ENCODE results near the gene LNPEP. TPM values are rescaled to one million over a fixed set of nuclear protein-coding genes. Genes with fewer than 3 reads are reported as not detected.

Gene LNPEP
- total and polyA plus RNA-seq, 2 donors from 2014 or later = 6.5 to 74.3 TPM

GRCh38 chr5:96924016-96924443 is 11.8 kb upstream of the LNPEP start:
- no peak for DNase-seq
- no peak overlapping the region for H3K9ac ChIP-seq (ENCODE audit: low read length in 3 of 3)
- no peak for TF ChIP-seq CTCF (IDR thresholded peaks at IDR 0.05; ENCODE audit: borderline replicate concordance, extremely low read depth, insufficient read depth)
- no peaks in the 10 kb centered on the region for H3K36me3 ChIP-seq (ENCODE audit: control insufficient read depth in 2 of 3, insufficient read depth in 3 of 3, low read length in 3 of 3)
- no peaks in the 10 kb centered on the region for H3K9me3 ChIP-seq (ENCODE audit: control insufficient read depth in 2 of 3, insufficient read depth in 1 of 3, low read length in 3 of 3)
- no peak overlapping the region for H3K27ac ChIP-seq (ENCODE audit: low read depth in 2 of 2, low read length in 2 of 2)
- H3K4me1 ChIP-seq (ENCODE audit: control insufficient read depth in 2 of 3, insufficient read depth in 2 of 3, low read depth in 1 of 3, low read length in 3 of 3) = no peaks in the 10 kb centered on the region
- no peaks in the 10 kb centered on the region for H3K27me3 ChIP-seq (ENCODE audit: control insufficient read depth, insufficient read depth, low read length)
- H3K4me3 ChIP-seq (ENCODE audit: low read length in 3 of 3) = no peak overlapping the region
- intact Hi-C loops (cut with DNase I) = no loop called here
- no peak for FAIRE-seq

DNA sequence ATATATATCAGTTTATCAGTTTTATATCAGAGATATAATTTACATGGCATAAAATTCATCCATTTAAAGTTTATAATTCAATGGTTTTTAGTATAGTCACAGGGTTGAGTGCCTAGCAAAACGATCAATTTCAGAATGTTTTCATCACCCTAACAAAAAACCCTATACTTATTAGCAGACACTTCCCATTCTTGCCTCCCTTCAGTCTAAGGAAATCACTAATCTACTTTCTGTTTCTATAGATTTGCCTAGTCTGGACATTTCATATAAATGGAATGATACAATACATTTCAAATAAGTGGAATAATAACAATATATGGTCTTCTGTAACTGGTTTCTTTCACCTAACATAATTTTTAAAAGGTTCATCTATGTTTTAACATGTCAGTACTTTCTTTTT is 9.6 kb upstream of the LNPEP start:
- H3K27me3 ChIP-seq (ENCODE audit: control insufficient read depth, insufficient read depth, low read length) = no peaks in the 10 kb centered on the region
- H3K4me3 ChIP-seq (ENCODE audit: low read length in 3 of 3) = no peak overlapping the region
- no peak overlapping the region for H3K9ac ChIP-seq (ENCODE audit: low read length in 3 of 3)
- no peaks in the 10 kb centered on the region for H3K36me3 ChIP-seq (ENCODE audit: control insufficient read depth in 2 of 3, insufficient read depth in 3 of 3, low read length in 3 of 3)
- H3K9me3 ChIP-seq (ENCODE audit: control insufficient read depth in 2 of 3, insufficient read depth in 1 of 3, low read length in 3 of 3) = no peaks in the 10 kb centered on the region
- no peak overlapping the region for H3K27ac ChIP-seq (ENCODE audit: low read depth in 2 of 2, low read length in 2 of 2)
- intact Hi-C loops (cut with DNase I) = no loop called here
- no peak for TF ChIP-seq CTCF (IDR thresholded peaks at IDR 0.05; ENCODE audit: borderline replicate concordance, extremely low read depth, insufficient read depth)
- DNase-seq (no peak), FAIRE-seq (no peak)
- no peaks in the 10 kb centered on the region for H3K4me1 ChIP-seq (ENCODE audit: control insufficient read depth in 2 of 3, insufficient read depth in 2 of 3, low read depth in 1 of 3, low read length in 3 of 3)

GRCh38 chr5:96927008-96927407 is 8.9 kb upstream of the LNPEP start:
- DNase-seq (no peak), FAIRE-seq (no peak)
- no peaks in the 10 kb centered on the region for H3K27me3 ChIP-seq (ENCODE audit: control insufficient read depth, insufficient read depth, low read length)
- no peaks in the 10 kb centered on the region for H3K4me1 ChIP-seq (ENCODE audit: control insufficient read depth in 2 of 3, insufficient read depth in 2 of 3, low read depth in 1 of 3, low read length in 3 of 3)
- H3K4me3 ChIP-seq (ENCODE audit: low read length in 3 of 3) = no peak overlapping the region
- TF ChIP-seq CTCF (IDR thresholded peaks at IDR 0.05; ENCODE audit: borderline replicate concordance, extremely low read depth, insufficient read depth) = no peak
- H3K27ac ChIP-seq (ENCODE audit: low read depth in 2 of 2, low read length in 2 of 2) = no peak overlapping the region
- no peak overlapping the region for H3K9ac ChIP-seq (ENCODE audit: low read length in 3 of 3)
- H3K36me3 ChIP-seq (ENCODE audit: control insufficient read depth in 2 of 3, insufficient read depth in 3 of 3, low read length in 3 of 3) = no peaks in the 10 kb centered on the region
- no peaks in the 10 kb centered on the region for H3K9me3 ChIP-seq (ENCODE audit: control insufficient read depth in 2 of 3, insufficient read depth in 1 of 3, low read length in 3 of 3)
- intact Hi-C loops (cut with DNase I) = no loop called here
